Cortex of kidney (tissue), 1 donor: ENCODE data around the gene CTDP1.
"Not testable (repeated sequence)": the region's sequence is repeated elsewhere in the genome, so short reads cannot be mapped to it uniquely, and the experiment has no call there.

Experiments used
- DNase-seq: peaks from one replicate; lab custom pipeline; 2025; lab: John Stamatoyannopoulos, UW

CTDP1 gene

DNA sequence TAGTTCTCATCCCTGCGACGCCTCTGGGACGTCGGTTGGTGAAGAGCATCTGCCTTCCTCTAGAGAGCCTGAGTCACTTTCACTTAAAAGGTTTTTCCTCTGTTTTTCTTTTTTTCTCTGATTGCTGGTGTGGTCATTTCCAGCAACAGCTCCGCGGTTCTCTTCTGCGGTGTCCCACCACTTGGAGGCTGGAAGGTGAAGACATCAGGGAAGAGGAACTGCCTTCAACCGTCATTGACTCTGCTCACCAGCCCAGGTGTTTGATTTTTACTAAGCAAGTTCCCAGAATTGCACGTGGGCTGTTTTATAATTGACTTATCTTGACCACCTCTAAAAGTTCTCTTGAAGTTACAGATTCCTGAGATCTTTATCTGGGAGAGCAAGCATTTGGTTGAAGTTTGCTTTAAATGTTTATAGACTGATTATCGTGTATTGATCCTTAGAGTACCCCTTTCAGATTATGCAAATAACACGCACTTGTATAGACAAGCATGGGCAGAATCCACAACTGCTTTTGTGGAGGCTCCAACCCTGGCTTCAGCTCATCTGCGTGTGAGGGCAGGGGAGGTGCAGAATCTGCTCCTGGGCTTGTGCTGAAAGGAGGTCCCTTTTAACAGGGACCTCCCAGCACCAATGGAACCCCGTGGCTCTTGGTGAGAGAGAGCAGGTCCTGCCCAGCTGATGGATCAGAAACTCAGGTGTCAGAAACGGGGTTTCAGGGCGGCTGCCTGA is 3.5 kb downstream of the CTDP1 start:
- no peak for DNase-seq

GRCh38 chr18:79683626-79684282 is 4.2 kb downstream of the CTDP1 start:
- DNase-seq: no peak

DNA sequence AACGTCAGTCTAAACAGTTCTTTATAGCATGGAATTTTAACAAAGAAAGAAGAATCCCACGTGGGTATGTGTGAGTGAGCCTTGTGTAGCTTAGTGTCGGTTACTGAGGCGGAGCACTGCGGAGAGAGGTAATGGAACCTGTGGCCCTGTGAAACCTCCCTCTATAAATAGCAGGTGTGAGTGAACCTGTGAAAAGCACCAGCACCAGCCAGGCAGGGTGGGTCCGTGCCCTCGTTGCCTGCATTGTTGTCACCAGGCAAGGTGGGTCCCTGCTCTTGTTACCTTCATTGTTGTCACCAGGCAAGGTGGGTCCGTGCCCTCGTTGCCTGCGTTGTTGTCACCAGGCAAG is 4.7 kb downstream of the CTDP1 start:
- no peak for DNase-seq

GRCh38 chr18:79684787-79685186 is 5.2 kb downstream of the CTDP1 start:
- no peak for DNase-seq

DNA sequence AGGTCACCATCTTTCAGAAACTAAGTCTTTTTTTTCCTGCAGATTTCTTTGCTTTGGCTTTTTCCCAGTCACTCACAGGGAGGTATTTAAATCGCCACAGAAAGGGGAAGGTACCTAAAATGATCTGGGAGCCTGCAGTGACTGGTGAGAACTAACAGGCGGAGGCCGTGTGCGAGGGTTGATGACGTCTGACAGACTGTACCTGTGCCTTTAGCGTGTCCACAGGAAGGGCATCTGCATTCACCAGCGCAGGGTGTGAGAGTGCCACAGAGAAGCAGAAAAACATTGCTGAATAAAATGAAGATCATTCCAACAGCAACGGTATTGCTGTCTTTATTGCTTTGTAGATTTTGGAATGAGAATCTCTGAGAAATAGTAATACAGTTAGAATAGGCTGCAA is 5.7 kb downstream of the CTDP1 start:
- DNase-seq: no peak

GRCh38 chr18:79685971-79686370 is 6.4 kb downstream of the CTDP1 start:
- no peak for DNase-seq

DNA sequence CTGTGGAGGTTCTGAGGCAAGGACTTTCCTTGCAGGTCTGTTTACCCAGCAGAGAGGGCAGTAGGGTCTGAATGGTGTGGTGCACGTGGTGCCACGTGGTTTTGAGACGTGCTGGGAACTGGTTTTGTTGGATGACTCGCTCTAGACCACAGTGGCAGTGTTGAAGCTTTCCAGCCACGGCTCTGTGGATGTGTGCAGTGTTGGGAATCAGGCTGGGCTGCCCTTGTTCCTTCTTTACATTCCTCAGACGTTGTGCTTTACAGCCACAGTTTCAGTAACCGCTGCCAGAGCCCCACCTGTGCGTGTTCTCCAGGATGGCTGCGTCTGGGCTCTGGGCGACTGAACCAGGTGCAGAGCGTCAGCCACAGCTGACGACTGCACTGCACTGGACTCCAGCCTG is 8.2 kb downstream of the CTDP1 start:
- no peak for DNase-seq

DNA sequence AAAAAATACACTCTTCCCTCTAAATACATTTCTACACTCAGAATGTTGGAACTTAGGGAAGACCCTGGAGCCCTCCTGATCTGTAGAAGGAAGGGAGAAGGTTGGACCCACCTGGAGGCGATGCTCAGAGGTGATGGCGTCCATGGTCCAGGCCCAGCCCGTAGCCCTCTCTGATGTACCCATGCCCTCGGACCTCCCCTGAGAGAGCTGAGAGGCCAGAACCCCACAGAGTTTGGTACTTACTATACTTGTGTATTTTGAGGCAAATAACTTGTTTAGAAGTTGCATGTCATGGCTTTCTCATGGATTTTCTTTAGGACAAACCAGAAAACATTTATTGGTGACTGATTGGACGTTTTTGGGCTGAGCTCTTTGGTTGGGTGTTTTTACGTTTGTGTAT is 10.5 kb downstream of the CTDP1 start:
- no peak for DNase-seq

DNA sequence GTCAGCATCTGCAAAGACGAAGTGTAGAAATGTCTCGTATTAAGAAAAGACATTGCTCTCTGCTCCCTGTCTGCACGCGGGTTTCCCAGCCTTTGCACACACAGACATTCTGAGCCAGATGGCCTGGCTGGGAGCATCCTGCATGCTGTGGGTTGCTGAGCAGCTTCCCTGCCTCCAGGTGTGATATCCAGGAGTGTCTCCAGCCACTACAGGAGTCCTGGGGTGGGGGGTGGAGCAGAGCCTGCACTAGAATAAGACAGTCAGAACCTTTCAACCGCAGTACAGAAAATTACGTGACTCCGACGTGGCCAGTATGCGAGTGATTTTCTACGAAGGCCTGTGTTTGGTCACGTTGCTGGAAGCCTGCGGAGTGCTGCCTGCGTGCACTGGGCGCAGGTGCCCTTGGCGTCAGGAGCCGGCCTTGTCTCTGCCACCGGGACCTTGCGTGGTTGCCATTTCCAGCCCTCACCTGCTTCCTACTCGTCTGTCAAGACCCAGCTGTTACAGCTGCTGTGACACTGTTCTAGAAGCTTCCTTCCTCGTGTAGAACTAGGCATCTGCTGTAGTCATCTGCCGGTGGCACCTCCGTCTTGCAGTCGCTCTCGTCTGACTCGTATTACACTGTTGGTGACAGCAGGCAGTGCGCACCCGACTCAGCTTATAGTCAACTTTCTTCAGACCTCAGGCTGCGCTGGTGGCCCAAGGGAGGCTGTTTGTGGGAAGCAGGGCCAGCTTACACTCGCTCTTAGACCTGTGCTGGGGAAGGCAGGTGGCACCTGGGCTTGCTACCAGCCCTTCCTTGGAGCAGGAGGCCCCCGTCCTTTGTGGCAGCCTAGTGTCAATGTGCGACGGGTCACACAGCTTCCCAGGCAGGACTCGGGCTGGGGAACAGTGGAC is 11.2 kb downstream of the CTDP1 start:
- no peak for DNase-seq

DNA sequence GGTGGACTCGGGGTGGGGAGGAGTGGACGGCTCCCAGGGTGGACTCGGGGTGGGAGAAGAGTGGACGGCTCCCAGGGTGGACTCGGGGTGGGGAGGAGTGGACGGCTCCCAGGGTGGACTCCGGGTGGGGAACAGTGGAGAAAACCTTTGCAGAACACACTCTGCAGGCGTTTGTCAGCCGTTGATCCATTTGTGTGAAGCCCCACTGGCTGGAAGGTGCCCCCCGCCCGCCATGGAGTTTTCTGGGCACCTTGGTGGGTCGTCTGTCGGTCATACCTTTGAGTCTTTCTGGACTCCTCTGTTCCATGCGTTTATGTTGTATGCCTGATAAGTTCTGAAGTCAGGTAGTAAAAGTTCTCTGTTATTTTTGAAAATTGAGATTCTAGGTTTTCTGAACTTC is 12.5 kb downstream of the CTDP1 start:
- no peak for DNase-seq

DNA sequence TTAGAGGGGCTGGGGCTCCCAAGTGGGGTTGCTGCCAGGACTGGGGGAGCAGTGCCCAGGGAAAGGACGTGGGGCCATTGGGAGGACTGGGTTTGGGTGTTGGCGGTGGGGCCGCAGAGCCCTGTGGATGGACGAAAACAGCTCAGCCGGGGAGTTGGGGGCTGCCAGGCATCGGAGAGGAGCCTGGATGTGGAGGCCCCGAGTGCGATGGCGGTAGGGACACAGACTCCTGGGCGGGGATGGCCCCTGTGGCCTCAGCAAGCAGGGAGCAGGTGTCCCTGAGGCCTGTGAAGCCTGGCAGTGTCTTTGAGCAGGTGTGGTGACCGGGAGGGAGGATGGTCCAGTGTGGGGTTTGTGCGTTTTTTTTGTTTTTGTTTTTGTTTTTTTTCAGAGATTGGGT is 13.3 kb downstream of the CTDP1 start:
- no peak for DNase-seq

DNA sequence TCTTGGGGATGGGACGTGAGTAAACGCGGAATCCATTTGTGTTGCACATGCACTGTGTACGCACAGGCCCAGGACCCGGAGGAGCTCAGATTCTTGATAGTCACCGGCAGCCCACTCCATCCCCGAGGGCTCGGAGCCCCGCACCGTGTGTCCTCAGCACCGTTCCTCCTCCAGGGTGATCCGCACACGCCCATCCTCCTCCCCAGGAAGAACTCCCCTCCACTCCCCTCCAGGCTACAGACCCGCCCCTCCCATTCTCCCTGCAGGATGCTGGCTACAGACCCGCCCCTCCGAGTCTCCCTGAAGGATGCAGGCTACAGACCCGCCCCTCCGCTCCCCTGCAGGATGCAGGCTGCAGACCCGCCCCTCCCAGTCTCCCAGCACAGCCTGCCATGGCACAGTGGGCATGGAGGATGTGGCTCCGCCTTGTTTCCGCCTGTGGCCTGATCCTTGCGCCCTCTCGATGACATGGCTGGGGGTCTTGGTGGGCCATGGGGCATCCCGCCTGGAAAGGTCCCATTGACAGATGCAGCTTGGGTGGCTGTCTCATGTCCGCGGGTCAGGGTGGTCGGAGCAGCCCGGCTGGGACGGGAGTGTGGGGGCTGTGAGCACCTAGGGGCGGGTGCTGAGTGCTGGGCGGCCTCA is 14.1 kb downstream of the CTDP1 start:
- DNase-seq: no peak

GRCh38 chr18:79694206-79694894 is 14.7 kb downstream of the CTDP1 start:
- not testable (repeated sequence) for DNase-seq

- DNase-seq: no peak
These were observed 15.3 kb downstream of the CTDP1 start for GRCh38 chr18:79694895-79695213.

DNA sequence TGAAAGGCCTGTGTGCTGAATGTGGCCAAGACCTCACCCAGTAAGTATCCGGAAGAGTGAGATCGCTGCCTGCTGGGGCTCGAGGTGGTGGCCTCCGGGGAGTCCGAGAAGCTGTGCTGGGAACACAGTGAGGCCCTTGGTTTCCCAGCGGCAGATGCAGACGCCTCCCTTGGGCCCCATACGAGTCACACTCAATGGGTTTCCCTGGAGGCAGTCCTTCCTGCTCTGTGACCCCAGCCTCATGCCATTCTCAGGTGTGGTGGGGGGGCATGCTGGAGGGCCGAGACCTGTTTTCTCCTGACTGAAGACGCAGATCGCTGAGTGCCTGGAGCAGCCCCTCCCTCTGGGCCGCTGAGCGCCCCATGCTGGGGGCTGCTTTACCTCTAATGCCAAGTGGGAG is 15.7 kb downstream of the CTDP1 start:
- DNase-seq: no peak

DNA sequence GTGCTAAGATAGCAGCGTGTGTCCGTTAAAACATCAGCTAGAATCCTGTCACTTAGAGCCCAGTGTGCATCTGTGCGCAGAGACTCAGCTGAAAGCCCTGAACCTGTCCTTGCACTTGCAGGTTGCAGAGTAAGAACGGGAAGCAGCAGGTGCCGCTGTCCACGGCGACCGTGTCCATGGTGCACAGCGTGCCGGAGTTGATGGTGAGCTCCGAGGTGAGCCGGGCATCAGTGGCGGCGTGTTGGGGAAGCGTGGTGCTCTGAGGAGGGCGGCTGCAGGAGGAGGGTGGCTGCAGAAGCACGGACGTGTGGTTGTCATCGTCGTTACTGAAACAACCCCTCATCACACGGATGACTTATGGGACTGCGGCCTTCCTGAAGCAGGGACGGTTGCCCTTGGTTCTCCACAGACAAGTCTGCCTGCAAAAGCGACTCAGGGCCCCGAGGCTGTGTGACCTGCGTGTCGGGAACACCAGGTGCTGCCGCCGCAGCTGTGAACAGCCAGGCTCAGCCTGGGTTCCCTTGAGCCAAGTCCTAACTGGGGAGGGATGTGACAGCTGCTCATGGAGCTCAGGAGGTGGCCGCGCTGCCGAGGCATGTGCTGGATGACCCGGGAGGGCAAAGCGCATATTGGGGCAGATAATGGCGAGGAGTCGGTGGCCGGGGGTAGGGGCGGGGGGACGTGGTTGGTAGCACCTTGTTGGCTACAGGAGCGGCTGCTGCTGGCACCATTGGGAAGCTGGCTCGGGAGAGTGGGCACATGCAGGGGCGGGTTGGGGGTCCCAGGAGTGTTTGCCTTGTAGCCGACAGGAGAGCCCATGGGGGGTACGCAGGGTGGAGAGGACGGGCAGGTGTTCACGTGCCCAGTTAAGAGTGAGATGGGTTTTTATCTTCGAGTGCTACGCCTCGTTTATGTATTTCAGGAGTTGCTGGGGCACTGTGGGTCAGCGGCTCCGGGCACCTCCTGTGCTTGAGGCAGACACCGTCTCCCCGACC is 16.6 kb downstream of the CTDP1 start:
- DNase-seq: no peak

DNA sequence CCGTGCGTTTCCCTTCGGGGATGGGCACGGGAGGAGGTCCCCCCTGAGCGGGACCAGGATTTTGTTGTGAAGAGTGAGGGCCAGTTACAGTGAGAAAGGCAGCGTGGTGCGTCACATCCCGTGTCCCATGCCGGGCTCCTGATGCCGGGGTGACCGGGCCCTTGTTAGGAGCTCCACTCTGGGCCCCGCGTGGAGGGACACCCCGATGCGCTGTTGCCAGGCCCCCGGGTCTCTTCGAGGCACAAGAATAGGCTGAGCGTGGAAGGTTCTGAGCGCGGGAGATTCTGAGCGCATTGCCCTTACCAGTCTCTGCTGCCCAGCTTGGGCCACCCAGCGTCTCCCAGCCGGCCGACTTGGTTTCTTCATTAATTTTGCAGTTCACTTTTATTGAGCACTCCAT is 17.6 kb downstream of the CTDP1 start:
- no peak for DNase-seq

GRCh38 chr18:79697976-79698375 is 18.4 kb downstream of the CTDP1 start:
- no peak for DNase-seq

- DNase-seq: no peak
These were observed 19.2 kb downstream of the CTDP1 start for GRCh38 chr18:79698668-79699335.

DNA sequence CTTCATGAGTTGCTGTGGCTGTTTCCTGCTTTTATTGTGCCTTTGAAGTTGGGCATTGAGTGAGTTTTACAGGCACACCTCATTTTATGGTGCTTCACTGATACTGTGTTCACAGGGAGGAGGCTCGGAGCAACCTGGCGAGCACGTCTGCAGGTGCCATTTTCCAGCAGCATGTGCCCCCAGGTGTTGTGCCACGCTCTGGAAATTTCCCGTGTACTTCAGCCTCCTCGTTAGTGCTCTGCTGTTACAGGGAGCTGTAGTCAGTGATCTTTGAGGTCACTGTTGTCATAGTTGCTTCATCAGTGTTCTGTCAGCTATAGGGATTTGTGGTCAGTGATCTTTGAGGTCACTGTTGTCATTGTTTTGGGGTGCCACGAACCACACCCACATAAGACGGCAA is 20.1 kb downstream of the CTDP1 start:
- no peak for DNase-seq
